RKO (cell line): ENCODE data around the gene KMT2D.

ENCODE experiments used
- DNase-seq: peaks from one replicate; pipeline ENCODE4 v3.0.0-alpha.2; 2016; ENCODE audit warnings: low spot score

The KMT2D gene

DNA sequence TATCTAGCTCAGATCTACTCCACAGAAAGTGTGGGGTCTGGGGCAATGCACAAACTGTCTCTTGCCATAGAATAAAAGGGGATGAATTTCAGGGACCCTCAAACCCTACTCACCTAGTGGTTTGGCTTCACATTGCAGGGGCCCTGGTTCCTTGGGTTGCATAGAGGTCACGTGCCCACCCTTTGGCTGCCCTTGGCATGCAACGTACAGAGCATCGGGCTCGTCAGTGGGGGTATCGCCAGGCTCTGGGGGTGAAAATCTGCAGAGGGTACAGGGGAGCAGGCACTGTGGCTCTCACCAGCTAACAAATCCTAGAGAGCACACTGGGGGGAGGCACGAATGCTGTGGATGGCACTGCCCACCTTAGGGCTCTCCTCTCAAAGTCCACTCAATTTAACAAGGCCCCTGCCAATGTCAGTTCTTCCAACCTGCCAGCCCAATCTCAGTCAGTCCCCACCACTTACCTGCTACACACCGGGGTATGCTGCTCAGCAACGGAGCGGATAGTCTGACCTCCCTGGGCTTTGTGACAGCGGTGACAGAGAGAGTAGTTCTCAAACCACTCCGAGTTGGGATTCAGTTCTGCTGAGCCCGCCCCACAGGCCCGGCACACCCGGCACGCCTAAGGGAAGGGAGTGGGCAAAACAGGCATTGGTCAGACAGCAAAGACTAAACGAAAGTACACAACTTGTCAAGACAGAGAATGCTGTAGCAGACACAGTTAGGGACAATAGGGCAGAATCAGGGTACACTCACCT is 8.0 kb downstream of the KMT2D start:
- no peak for DNase-seq

DNA sequence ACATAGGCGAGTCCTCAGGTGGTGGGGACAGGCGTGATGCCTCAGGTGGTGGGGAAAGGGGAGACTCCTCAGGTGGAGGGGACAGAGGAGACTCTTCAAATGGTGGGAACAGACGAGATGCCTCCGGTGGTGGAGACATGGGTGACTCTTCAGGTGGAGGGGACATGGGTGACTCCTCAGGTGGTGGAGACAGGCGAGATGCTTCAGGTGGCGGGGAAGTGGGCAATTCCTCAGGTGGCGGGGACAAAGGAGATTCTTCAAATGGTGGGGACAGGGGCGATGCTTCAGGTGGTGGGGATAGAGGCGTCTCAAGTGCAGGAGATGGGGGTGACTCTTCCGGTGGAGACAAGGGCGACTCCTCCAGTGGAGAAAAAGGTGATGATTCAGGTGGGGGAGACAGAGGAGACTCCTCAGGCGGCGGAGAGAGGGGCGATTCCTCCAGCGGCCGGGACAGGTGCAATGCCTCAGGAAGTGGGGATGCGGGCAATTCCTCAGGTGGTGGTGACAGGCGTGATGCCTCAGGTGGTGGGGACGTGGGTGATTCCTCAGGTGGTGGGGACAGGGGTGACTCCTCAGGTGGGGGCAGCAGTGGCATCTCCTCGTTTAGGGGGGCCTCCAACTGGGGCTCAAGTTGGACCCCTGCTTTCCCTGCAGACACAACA is 8.7 kb downstream of the KMT2D start:
- no peak for DNase-seq

DNA sequence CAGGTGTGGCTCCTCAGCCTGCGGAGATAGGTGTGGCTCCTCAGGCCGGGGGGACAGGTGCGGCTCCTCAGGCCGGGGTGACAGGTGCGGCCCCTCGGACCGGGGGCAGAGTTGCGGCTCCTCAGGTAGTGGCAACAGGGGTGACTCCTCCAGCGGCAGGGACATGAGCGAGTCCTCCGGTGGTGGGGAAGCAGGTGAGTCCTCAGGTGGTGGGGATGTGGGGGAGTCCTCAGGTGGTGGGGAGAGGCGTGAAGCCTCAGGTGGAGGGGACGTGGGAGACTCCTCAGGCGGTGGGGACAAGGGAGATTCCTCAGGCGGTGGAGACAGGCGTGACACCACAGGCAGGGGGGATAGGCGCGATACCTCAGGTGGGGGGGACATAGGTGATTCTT is 9.2 kb downstream of the KMT2D start:
- DNase-seq: no peak

DNA sequence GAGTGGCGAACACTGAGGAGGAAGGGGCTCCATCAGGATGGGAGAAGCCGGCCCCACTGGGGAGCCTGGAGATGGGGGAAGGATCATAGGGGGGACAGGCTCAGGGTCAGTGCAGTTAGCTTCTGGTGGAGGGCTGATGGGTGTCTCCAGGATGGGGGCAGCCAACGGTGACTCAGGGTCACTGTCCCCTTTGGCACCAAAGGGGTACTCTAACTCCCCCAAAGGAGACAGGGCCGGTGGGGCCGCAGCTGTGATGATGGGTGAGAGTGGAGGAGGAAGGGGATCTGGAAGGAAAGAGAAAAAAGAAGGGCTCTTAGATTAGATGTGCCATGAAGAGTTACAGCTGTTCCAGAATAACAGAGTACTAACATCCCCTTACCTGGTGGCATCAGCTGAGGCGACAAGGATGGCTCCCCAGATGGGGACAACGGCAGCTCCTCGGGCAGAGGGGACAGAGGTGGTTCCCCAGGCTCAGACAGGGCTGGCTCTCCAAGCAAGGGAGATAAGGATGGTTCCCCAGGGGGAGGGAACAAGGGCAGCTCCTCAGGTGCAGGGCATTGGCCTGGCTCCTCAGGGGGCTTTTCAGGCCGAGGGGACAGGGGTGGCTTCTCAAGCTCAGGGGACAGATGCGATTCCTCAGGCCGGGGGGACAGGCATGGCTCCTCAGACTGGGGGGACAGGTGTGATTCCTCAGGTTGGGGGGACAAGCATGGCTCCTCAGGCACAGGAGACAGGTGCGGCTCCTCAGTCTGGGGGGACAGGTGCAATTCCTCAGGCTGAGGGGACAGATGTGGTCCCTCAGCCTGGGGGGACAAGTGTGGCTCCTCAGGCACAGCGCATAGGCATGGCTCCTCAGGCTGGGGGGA is 9.9 kb downstream of the KMT2D start:
- no peak for DNase-seq

DNA sequence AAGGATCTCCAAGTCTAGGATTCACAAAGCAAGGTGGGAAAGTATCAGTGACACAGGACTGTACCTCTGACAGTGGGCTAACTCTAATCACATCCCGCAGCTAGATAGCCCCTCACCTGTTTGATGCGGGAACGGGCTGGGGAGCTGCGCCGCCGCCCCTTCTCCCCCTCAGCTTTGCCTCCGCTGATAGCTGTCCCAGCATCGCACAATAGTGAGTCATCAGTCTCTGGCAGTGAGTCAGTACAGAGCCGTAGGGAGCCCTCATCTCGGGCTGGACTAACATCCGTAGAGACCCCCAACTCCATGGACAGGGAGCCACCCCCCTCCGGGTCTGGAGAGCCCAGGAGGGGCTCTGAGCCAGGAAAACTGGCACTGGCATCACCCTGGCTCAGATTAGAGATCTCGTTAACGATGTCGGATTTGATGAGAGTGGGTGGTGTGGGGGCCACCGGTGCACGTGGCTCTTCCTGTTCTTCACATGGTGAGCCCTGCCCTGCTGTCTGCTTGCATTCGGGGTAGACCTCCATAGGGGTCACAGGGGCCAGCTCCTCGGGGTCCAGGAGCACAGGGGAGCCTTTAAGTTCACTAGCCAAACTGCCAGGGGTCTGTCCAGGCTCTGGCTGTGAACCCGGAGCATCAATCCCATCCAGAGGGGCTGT is 10.9 kb downstream of the KMT2D start:
- DNase-seq: peak; percentile 45

DNA sequence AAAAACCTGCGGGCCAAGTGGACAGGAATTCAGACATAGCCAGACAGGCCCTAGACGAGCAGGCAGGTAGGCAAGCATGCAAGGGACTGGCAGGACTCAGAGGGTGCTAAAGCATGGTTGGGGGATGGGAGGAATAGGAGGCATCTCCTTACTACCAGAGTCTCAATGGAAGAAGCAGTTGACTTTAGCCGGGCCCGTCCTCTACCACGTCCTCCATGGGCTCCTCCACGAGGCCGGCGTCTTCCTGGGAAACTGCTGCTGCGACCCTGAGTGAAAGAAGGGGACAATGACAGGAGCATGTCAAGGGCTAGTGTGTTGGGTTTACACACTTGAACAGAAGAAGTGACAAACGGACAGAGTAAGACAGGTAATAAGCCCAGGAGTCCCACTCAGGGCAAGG is 11.6 kb downstream of the KMT2D start:
- no peak for DNase-seq

DNA sequence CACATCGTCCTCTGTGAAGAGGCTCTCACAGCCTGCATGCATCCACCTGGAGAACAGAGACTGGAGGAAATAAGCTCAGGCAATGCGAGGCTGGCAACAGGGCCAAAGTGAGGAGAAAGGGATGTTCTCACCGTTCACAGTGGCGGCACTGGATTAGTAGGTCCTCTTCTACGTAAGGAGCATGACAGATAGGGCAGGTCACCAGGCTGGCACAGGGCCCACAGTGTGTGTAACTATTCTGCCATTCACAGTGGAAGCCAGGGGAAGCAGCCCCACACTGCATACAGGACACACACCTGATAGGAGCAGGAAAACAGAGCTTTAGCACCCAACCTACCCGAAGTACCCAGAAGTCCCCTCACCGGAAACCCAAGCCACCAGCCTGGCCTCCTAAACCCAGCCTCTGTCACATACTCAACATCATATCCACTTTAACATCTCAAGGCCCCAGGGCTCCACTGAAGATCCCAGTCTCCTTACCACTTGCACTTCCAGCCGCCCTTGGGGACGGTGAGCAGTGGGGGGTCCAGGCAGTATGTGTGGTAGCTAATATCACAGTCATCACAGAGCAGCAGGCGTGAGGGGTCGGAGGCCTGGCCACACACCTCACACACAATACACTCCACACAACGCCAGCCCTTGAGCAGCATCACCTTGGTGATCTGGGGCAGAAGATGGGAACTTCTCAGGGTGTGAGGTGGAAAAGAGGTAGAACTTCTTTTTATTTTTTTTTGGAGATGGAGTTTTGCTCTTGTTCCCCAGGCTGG is 14.3 kb downstream of the KMT2D start:
- DNase-seq: no peak

DNA sequence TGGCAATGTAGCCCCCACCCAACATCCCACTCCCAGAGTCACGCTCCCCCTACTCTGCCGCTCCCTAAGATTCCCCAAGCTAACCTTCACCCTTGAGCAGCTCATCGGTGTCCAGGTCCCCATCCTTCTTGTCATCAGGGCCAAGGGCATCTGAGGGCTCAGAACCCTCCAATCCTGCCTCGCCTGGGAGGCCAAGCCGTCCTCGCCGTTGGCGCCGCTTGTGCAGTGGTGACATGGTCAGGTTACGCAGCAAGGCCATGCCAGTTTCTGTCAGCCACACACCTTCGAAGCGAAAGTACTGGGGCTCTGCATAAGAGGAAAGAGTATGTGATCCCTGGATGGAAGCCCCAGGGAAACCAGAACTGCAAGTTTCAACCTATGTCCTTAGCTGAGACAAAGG is 15.9 kb downstream of the KMT2D start:
- no peak for DNase-seq

DNA sequence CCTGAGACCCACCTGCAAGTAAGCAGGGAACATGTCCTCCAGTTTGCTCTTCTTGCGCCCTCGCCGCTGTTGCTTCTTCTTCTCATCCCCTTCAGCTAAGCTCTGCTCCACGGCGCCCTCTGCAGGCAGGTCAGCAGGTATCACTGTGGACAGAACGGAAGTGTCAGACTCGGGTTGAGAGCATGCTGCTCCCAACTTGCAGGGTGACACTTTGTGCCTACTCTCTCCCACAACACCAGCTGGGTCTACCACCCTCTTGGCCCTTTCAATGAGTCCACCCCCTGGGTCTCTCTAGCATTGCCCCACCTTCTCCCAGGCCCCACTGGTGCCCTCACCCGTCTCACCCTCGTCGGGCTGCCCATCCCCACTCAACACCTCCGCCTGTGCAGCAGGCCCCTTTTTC is 16.7 kb downstream of the KMT2D start:
- DNase-seq: peak; percentile 45

DNA sequence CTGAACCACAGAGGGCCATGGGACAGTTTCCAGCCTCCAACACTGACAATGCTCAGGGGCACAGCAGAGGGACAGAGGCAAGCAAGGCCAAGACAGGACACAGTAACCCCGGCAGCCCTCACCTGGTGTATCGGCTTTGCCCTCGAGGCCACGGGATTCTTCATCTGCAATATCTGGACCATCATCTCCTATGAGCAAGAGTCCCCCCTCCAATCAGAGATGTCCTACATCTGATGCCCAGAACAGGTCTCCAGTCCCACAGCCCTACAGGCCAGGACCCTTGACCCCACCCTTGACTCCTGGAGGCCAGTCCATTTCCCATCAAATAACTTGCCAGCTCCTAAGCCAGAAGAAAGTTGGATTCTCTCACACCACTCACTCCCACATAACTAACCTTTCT is 17.4 kb downstream of the KMT2D start:
- DNase-seq: no peak

DNA sequence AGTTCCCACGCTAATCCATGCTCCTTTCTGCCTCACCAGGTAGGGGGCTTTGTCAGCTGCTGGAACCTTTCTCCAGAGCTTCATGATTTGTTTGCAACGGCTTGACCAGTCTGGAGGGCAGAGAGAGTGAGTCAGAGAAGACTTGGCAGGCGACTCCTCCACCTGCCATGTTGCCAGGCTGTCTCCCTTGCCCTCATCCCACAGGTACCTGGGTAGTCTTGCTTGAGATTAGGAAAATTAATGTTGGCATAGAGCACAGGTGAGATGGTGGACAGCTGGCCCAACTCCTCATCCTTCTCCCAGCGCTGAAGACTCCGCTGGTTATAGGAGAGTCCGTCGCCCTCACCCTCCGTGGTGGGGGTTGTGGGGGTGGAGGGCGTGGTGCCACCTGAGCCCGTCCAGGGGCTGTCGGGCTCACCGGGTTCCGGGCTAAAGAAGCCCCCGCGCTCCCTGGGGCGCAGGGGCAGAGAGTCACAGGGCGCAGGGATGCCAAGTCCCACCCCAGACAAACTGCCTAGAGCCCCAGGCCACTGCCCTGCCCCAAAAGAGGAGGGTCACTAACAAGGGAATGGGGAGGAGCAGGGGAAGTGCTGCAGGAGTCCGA is 18.6 kb downstream of the KMT2D start:
- DNase-seq: no peak

DNA sequence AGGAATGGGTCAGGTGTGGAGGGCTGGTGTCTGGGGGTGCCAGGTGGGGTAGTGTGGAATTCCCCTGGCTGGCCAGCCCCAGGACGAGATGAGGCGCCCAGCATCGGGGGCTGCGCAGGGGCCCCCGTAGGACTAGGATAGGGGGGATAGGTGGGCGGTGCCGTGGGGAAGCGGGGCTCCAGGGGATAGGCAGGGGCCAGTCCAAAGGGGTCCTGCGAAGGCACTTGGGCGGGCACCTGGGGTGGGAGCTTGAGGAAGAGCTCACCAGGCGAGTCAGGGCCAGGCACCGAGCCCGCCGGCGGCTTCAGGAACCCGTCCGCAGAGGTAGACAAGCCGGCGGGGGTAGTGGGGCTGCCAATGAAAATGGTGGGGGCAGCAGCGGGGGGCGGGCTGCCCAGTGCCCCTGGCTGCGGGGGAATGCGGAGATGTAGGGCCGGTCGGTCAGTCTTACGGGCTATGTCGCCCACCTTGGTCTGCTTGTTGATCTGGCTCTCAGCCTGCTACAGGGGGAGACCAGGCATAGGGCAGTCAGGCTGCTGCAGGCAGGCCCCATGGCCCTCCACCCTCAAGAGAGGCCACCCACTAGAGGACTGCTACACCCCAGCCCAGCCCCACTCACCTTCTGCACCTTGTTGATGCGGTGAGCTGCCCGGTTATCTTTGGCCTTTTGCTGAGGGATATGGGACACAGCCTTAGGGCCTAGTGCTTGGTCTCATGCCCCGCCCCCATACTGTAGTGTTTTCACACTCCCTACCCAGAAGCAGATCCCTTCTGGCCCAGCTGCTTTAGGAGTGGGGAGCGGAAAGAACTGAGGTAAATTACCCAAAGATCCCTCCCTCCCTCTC is 19.3 kb downstream of the KMT2D start:
- no peak for DNase-seq

DNA sequence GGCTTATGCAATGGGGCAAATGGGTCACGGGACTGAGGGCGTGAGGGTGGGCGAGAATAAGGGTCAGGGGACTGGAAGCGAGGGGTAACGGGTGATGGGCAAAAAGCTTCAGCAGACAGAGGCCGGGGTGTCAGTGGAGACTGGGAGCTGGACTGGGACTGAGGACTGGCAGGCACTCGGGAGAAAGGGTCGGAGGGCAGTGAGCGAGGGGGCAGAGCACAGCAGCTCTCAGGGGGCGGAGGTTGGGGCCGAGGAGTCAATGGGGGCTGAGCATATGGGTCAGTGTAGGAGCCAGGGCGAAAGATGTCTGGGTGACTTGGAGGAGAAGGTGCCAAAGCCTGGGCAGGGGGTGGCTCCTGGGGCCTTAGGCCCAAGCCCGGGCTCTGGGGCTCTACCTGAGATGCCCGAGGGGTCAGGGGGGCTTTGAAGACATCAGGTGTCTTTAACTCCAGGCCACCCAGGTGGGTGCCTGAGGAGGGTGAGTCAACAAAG is 20.2 kb downstream of the KMT2D start:
- DNase-seq: no peak

DNA sequence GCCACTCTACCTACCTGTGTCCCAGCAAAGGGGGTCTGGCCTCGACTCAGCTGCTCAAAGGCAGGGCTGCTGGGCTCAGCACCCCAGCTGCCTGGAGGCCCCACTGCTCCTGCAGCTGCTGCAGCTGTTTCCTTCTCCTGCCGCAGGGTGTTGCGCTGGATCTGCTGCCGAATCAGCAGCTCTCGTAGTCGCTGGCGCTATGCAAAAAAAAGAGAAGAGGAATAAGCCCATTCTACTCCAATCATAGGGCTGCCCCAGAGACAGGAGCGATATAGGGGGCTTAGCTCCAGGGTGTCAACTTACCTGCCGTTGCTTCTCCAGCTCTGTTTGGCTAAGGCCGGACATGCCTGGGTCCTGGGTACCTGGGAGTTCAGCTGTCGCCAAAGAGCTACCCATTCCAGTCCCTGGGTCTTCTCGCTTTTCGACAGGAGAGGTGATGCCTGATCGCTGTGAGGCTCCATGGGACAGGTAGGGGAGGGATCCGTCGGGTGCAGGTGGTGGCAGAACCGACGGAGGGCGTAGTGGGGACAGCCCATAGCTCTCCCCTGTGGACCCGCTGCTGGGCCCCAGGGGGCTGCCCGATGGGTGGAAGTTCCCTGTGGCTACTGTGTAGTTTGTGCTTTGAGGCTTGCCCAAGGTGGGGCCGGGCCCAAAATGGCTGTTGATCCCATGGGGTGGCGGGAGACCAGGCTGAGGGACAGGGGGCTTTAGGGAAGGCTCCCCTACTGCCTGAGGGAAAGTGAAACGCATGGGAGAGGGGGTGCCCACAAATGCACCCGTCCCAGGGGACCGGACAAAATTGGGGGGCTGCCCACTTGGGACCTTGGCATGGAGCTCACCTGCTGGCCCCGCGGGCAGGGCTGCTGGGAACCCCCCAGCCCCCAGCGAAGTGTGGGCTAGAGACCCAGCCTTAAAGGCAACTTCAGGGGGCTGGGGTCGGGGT is 20.9 kb downstream of the KMT2D start:
- DNase-seq: no peak

DNA sequence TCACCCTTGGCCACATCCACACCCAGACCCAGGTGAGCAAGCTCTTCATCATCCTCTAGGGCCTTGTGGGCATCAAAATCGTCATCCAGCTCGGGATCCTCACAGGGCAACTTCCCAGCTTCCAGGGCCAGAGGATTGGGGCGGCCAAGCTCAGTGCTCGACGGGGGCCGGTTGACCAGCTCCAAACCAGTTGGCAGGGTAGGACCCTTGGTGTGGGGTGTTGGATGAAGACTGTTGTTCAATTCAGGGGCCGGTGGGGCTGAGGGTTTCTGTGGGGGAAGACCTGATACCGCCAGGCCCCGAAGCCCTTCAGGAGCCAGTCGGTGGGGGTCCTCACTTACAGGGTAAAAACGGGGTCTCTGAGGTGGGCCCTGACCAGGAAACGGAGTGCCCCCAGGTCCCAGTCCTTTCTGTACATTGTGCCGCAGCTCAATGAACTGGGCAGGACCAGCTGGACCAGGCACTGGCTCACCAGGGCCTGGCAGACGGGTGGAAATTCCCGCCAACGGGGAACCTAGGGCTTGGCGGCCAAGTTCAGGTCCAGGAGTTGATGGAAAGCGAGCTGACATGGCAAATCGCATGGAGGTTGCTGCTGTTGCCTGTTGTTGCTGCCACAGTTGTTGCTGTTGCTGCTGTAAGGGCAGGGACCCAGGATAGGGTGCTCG is 22.2 kb downstream of the KMT2D start:
- DNase-seq: no peak

DNA sequence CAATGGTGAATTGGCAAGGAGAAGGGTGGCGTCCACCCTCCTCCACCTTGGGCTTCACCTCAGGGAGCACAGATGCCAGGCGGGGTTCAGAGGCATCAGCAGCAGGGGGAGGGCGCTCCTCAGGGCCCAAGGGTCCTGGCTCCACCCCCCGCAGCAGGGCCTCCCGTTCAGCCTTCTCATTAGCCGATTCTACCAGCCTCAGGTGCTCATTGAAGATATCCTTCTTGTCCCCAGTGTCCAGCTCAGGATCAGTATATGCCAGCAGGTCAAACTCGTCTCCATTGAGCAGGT is 22.7 kb downstream of the KMT2D start:
- DNase-seq: no peak

DNA sequence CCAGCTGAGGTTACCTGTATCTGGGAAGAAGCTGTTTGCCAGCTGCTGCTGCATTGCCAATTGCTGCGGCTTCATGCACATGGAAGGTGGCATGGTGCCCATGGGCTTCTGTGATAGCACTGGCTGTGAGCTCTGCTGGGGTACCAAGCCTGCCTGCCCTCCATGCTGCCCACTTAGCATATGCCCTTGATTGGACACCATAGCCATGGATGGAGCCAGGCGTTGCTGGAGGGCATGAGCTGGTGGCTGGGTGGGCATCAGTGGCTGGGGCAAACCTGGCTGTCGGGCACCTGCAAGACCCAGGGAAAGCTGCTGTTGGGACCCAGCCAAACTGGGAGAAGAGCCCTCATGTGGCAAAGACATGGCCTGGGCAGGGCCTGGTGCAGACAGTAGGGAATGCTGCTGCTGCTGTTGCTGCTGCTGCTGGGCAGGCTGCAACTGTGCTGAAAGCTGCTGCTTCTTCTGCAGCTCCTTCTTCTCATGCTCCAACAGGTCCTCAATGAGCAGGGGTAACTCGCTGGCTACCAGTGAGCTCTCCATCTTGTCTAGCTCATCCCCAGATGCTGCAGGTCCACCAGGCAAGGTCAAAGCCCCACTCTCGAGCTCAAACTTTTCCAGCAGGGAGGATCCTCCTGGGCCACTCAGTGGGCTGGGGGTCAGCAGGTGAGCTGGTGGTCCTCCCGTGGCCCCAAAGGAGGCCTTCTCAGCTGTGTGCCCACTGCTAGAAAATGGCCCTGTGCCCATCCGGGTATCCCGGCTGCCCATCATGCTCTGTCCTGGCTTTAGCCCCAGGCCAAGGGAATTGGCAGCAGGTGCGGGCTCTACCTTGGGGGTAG is 23.3 kb downstream of the KMT2D start:
- no peak for DNase-seq

DNA sequence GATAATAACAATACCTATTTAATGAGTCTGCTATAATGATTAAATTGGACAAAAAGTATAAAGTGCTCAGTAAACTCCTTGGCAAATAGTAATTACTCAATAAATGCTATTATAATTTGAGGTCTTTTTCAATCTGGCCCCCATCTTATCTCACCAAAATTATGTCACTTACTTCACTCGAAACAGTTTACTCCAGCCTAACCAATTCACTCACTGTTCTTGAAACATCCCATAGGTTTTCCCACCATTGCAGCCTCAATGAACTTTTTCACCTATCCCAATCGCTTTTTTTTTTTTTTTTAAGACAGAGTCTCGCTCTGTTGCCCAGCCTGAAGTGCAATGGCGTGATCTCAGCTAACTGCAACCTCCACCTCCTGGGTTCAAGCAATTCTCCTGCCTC is 24.6 kb downstream of the KMT2D start:
- no peak for DNase-seq
